IPS-15b (cell line): ENCODE data around the gene BMF.
"Not testable (repeated sequence)": the region's sequence is repeated elsewhere in the genome, so short reads cannot be mapped to it uniquely, and the experiment has no call there.

ENCODE experiments used
- H3K27me3 ChIP-seq: one replicate; pipeline ENCODE4 v1.6.1; 2013; ENCODE audit warnings: low read length; ENCODE audit not compliant: control insufficient read depth, insufficient read depth
- H3K36me3 ChIP-seq: one replicate; pipeline ENCODE4 v1.6.1; 2013; ENCODE audit warnings: low read length; ENCODE audit not compliant: control insufficient read depth, insufficient read depth
- H3K4me1 ChIP-seq: one replicate; pipeline ENCODE4 v1.6.1; 2013; ENCODE audit warnings: mild to moderate bottlenecking, low read length; ENCODE audit not compliant: control insufficient read depth, insufficient read depth
- H3K4me3 ChIP-seq: one replicate; pipeline ENCODE4 v1.5.1; 2013; ENCODE audit warnings: low read depth, low read length
- H3K9ac ChIP-seq: one replicate; pipeline ENCODE4 v1.6.1; 2013; ENCODE audit warnings: low read depth, mild to moderate bottlenecking, low read length
- H3K9me3 ChIP-seq: one replicate; pipeline ENCODE4 v1.6.1; 2013; ENCODE audit warnings: mild to moderate bottlenecking, low read length; ENCODE audit not compliant: control insufficient read depth, insufficient read depth

BMF gene

GRCh38 chr15:40137303-40138200 lies 28.9 kb upstream of the BMF start:
- Histone ChIP-seq H3K9me3 (no peaks in the 10 kb centered on the region), H3K9ac (no peak overlapping the region), H3K4me1 (no peaks in the 10 kb centered on the region), H3K36me3 (no peaks in the 10 kb centered on the region), H3K4me3 (no peak overlapping the region), H3K27me3 (no peaks in the 10 kb centered on the region)

- Histone ChIP-seq H3K9me3 (no peaks in the 10 kb centered on the region), H3K27me3 (no peaks in the 10 kb centered on the region), H3K9ac (no peak overlapping the region), H3K4me1 (no peaks in the 10 kb centered on the region), H3K4me3 (no peak overlapping the region), H3K36me3 (no peaks in the 10 kb centered on the region)
Observed at GRCh38 chr15:40136470-40137302, 28.0 kb upstream of the BMF start.

GRCh38 chr15:40135846-40136450 lies 27.3 kb upstream of the BMF start:
- not testable (repeated sequence) for H3K4me3 ChIP-seq, H3K9ac ChIP-seq, H3K27me3 ChIP-seq, H3K4me1 ChIP-seq, H3K36me3 ChIP-seq, H3K9me3 ChIP-seq

- H3K9ac ChIP-seq = no peak overlapping the region
- H3K4me3 ChIP-seq = no peak overlapping the region
- no peaks in the 10 kb centered on the region for H3K4me1 ChIP-seq
- no peaks in the 10 kb centered on the region for H3K36me3 ChIP-seq
- H3K9me3 ChIP-seq = no peaks in the 10 kb centered on the region
- no peaks in the 10 kb centered on the region for H3K27me3 ChIP-seq
Observed at GRCh38 chr15:40134885-40135284, 26.2 kb upstream of the BMF start.

GRCh38 chr15:40133544-40133943 lies 24.9 kb upstream of the BMF start:
- Histone ChIP-seq H3K9ac (no peak overlapping the region), H3K27me3 (no peaks in the 10 kb centered on the region), H3K4me3 (no peak overlapping the region), H3K36me3 (no peaks in the 10 kb centered on the region), H3K9me3 (no peaks in the 10 kb centered on the region), H3K4me1 (no peaks in the 10 kb centered on the region)

- H3K36me3 ChIP-seq = no peaks in the 10 kb centered on the region
- no peaks in the 10 kb centered on the region for H3K27me3 ChIP-seq
- no peak overlapping the region for H3K9ac ChIP-seq
- H3K9me3 ChIP-seq = no peaks in the 10 kb centered on the region
- no peak overlapping the region for H3K4me3 ChIP-seq
- H3K4me1 ChIP-seq = no peaks in the 10 kb centered on the region
Observed at GRCh38 chr15:40130799-40131502, 22.3 kb upstream of the BMF start.

GRCh38 chr15:40130118-40130517 lies 21.4 kb upstream of the BMF start:
- H3K4me3 ChIP-seq = no peak overlapping the region

GRCh38 chr15:40128766-40129660 lies 20.3 kb upstream of the BMF start:
- Histone ChIP-seq H3K36me3 (no peaks in the 10 kb centered on the region), H3K4me3 (no peak overlapping the region), H3K27me3 (no peaks in the 10 kb centered on the region), H3K9me3 (no peaks in the 10 kb centered on the region), H3K9ac (no peak overlapping the region), H3K4me1 (no peaks in the 10 kb centered on the region)

More at GRCh38 chr15:40130118-40130517, 21.4 kb upstream of the BMF start:
- Histone ChIP-seq H3K9me3 (no peaks in the 10 kb centered on the region), H3K36me3 (no peaks in the 10 kb centered on the region), H3K27me3 (no peaks in the 10 kb centered on the region), H3K4me1 (no peaks in the 10 kb centered on the region), H3K9ac (no peak overlapping the region)

- H3K4me1 ChIP-seq = no peaks in the 10 kb centered on the region
- H3K9me3 ChIP-seq = no peaks in the 10 kb centered on the region
- H3K36me3 ChIP-seq = no peaks in the 10 kb centered on the region
- no peaks in the 10 kb centered on the region for H3K27me3 ChIP-seq
- no peak overlapping the region for H3K9ac ChIP-seq
- H3K4me3 ChIP-seq = no peak overlapping the region
Observed at GRCh38 chr15:40125950-40126349, 17.3 kb upstream of the BMF start.

- H3K9ac ChIP-seq, H3K36me3 ChIP-seq, H3K27me3 ChIP-seq, H3K4me1 ChIP-seq, H3K4me3 ChIP-seq, H3K9me3 ChIP-seq: not testable (repeated sequence)
Observed at GRCh38 chr15:40124807-40125285, 16.2 kb upstream of the BMF start.
